Mucosa of stomach (tissue), 1 donor: Measurements from ENCODE around the gene SLC45A3.
A peak's percentile ranks its signal among the peaks of the same experiment; 100 is the strongest.
"Not testable (repeated sequence)": the region's sequence is repeated elsewhere in the genome, so short reads cannot be mapped to it uniquely, and the experiment has no call there.

Experiments used
- H3K27me3 ChIP-seq: one replicate; pipeline ENCODE4 v1.7.0; 2013; ENCODE audit warnings: mild to moderate bottlenecking, low read length; ENCODE audit not compliant: control insufficient read depth, insufficient read depth
- H3K36me3 ChIP-seq: one replicate; pipeline ENCODE4 v1.7.0; 2013; ENCODE audit warnings: low read length; ENCODE audit not compliant: control insufficient read depth, insufficient read depth
- H3K4me1 ChIP-seq: one replicate; pipeline ENCODE4 v1.7.0; 2013; ENCODE audit warnings: mild to moderate bottlenecking, low read length; ENCODE audit not compliant: control insufficient read depth, insufficient read depth
- H3K4me3 ChIP-seq: one replicate; pipeline ENCODE4 v1.7.0; 2013; ENCODE audit warnings: low read length
- H3K9ac ChIP-seq: one replicate; pipeline ENCODE4 v1.7.0; 2013; ENCODE audit warnings: mild to moderate bottlenecking, low read length, moderate library complexity
- H3K9me3 ChIP-seq: one replicate; pipeline ENCODE4 v1.7.0; 2013; ENCODE audit warnings: mild to moderate bottlenecking, low read length, moderate library complexity; ENCODE audit not compliant: control insufficient read depth
- donor health status: Pancreatic carcinoma.

The SLC45A3 gene

GRCh38 chr1:205680073-205680851 lies at the start of gene SLC45A3:
Gene SLC45A3, minus strand, starts transcription at chr1:205680509. Its CDS starts 15,853 bp downstream, at chr1:205664656.
- Histone ChIP-seq H3K9me3 (no peaks in the 10 kb centered on the region), H3K9ac (peak within 1 kb of the TSS; percentile 77), H3K4me1 (peaks cover 43% of the 10 kb centered on the region), H3K36me3 (no peaks in the 10 kb centered on the region), H3K4me3 (peak within 1 kb of the TSS; percentile 63), H3K27me3 (no peaks in the 10 kb centered on the region)

- Histone ChIP-seq H3K36me3 (no peaks in the 10 kb centered on the region), H3K4me3 (no peak overlapping the region), H3K9ac (no peak overlapping the region), H3K27me3 (no peaks in the 10 kb centered on the region), H3K9me3 (no peaks in the 10 kb centered on the region), H3K4me1 (peaks cover 7% of the 10 kb centered on the region)
Observed at GRCh38 chr1:205726619-205727125, 46.4 kb upstream of the SLC45A3 start.

GRCh38 chr1:205725514-205725913 lies 45.2 kb upstream of the SLC45A3 start:
- no peak overlapping the region for H3K9ac ChIP-seq
- no peaks in the 10 kb centered on the region for H3K27me3 ChIP-seq
- no peaks in the 10 kb centered on the region for H3K9me3 ChIP-seq
- peaks cover 7% of the 10 kb centered on the region for H3K4me1 ChIP-seq
- no peaks in the 10 kb centered on the region for H3K36me3 ChIP-seq
- H3K4me3 ChIP-seq: no peak overlapping the region

- H3K4me1 ChIP-seq: peaks cover 13% of the 10 kb centered on the region
- H3K9me3 ChIP-seq, H3K36me3 ChIP-seq, H3K9ac ChIP-seq, H3K27me3 ChIP-seq, H3K4me3 ChIP-seq: not testable (repeated sequence)
Observed at GRCh38 chr1:205720740-205721139, 40.4 kb upstream of the SLC45A3 start.

GRCh38 chr1:205719762-205720161 lies 39.5 kb upstream of the SLC45A3 start:
- H3K4me1 ChIP-seq: peaks cover 16% of the 10 kb centered on the region
- H3K36me3 ChIP-seq: peaks cover 4% of the 10 kb centered on the region
- H3K4me3 ChIP-seq: no peak overlapping the region
- no peak overlapping the region for H3K9ac ChIP-seq
- no peaks in the 10 kb centered on the region for H3K9me3 ChIP-seq
- no peaks in the 10 kb centered on the region for H3K27me3 ChIP-seq

GRCh38 chr1:205719015-205719414 lies 38.7 kb upstream of the SLC45A3 start:
- H3K9ac ChIP-seq: no peak overlapping the region
- H3K27me3 ChIP-seq: no peaks in the 10 kb centered on the region
- peaks cover 16% of the 10 kb centered on the region for H3K4me1 ChIP-seq
- no peaks in the 10 kb centered on the region for H3K9me3 ChIP-seq
- no peak overlapping the region for H3K4me3 ChIP-seq
- H3K36me3 ChIP-seq: peaks cover 4% of the 10 kb centered on the region

- H3K4me3 ChIP-seq: no peak overlapping the region
- H3K27me3 ChIP-seq: no peaks in the 10 kb centered on the region
- H3K9me3 ChIP-seq: no peaks in the 10 kb centered on the region
- H3K4me1 ChIP-seq: peaks cover 21% of the 10 kb centered on the region
- H3K9ac ChIP-seq: no peak overlapping the region
- H3K36me3 ChIP-seq: peaks cover 4% of the 10 kb centered on the region
Observed at GRCh38 chr1:205716371-205717132, 36.2 kb upstream of the SLC45A3 start.

GRCh38 chr1:205715628-205716027 lies 35.3 kb upstream of the SLC45A3 start:
- no peak overlapping the region for H3K4me3 ChIP-seq
- H3K27me3 ChIP-seq: no peaks in the 10 kb centered on the region
- no peaks in the 10 kb centered on the region for H3K9me3 ChIP-seq
- H3K36me3 ChIP-seq: peaks cover 4% of the 10 kb centered on the region
- peaks cover 29% of the 10 kb centered on the region for H3K4me1 ChIP-seq
- no peak overlapping the region for H3K9ac ChIP-seq

GRCh38 chr1:205714906-205715246 lies 34.6 kb upstream of the SLC45A3 start:
- Histone ChIP-seq H3K27me3 (no peaks in the 10 kb centered on the region), H3K9ac (no peak overlapping the region), H3K9me3 (no peaks in the 10 kb centered on the region), H3K4me1 (peaks cover 31% of the 10 kb centered on the region), H3K36me3 (peaks cover 4% of the 10 kb centered on the region), H3K4me3 (no peak overlapping the region)

- Histone ChIP-seq H3K9ac (no peak overlapping the region), H3K4me3 (no peak overlapping the region), H3K36me3 (peaks cover 4% of the 10 kb centered on the region), H3K27me3 (no peaks in the 10 kb centered on the region), H3K9me3 (no peaks in the 10 kb centered on the region), H3K4me1 (peaks cover 31% of the 10 kb centered on the region)
Observed at GRCh38 chr1:205714190-205714905, 34.0 kb upstream of the SLC45A3 start.

- H3K4me3 ChIP-seq: no peak overlapping the region
- H3K9me3 ChIP-seq: no peaks in the 10 kb centered on the region
- H3K27me3 ChIP-seq: no peaks in the 10 kb centered on the region
- peaks cover 24% of the 10 kb centered on the region for H3K4me1 ChIP-seq
- no peaks in the 10 kb centered on the region for H3K36me3 ChIP-seq
- no peak overlapping the region for H3K9ac ChIP-seq
Observed at GRCh38 chr1:205711105-205712048, 31.1 kb upstream of the SLC45A3 start.
